ENCODE results near the gene OR10A5.

The OR10A5 gene

DNA sequence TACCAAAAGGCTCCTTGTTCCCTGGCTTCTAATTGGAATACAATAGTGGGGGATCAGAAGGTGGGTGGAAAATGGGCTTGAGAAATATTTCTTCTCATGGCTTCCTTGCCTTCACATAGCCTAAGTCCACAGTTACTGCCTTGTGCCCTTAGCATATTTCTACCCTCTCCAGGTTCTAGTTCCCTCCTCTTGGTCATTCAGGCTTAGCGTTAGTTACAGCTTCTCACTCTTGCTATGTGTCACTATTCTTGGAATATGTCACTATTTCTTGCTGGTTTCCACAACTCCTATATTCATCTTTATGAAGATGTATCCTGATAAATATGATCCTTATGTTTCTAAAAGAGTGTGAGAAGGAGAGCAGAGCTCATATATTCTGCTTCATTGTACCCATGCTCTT, 44.4 kb downstream of the OR10A5 start:
- ChIA-PET CTCF (no interaction called here), POLR2A (no interaction called here)
- DNase-seq = no peak
- Histone ChIP-seq H3K9me3 (ENCODE audit: control extremely low read depth in 1 of 5, control insufficient read depth in 4 of 5, insufficient read depth in 2 of 5, low read depth in 1 of 5, low read length in 4 of 5) (peaks cover 0 to 3% (median 0%) of the 10 kb centered on the region in 5 experiments), H3K4me3 (ENCODE audit: control insufficient read depth in 1 of 7, extremely low read depth in 1 of 7, insufficient read depth in 4 of 7, low read depth in 2 of 7, low read length in 6 of 7) (no peak overlapping the region), H3K27me3 (replicated peaks in 2 of 5; ENCODE audit: control insufficient read depth in 4 of 5, insufficient read depth in 5 of 5, low read length in 4 of 5) (peaks cover 0 to 3% (median 0%) of the 10 kb centered on the region in 5 experiments), H3K4me1 (ENCODE audit: control extremely low read depth in 1 of 4, control insufficient read depth in 4 of 4, insufficient read depth in 4 of 4, low read length in 3 of 4) (no peaks in the 10 kb centered on the region), H3K36me3 (ENCODE audit: control insufficient read depth in 4 of 4, insufficient read depth in 4 of 4, low read length in 3 of 4) (no peaks in the 10 kb centered on the region), H3K27ac (ENCODE audit: insufficient read depth in 1 of 2, low read depth in 1 of 2, low read length in 2 of 2, poor library complexity in 1 of 2, severe bottlenecking in 2 of 2) (no peak overlapping the region)
- no CpG with 5 or more reads among the region's 1 CpG for WGBS (ENCODE audit: insufficient coverage)

DNA sequence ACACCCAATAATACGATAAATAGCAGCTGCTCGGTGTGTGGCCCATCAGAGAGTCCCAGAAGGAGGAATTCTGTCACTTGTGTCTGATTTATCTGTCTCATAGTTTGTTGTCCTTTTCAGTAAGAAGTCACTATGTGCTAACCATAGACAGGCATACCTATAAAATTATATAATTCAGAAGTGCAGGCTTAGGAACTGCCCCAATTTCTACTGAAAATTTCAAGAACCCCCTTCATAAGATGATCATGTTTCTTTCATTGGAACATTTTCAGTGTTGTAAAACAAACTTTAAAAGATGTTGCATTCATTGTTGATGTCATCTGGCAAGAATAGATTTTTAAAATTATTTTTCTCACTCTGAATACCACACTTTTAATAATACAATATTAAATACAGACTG, 46.9 kb downstream of the OR10A5 start, which contains the start of gene OR2D2:
TSS of gene OR2D2 (minus strand) at position 101 of the 400 bp plus-strand sequence. CDS start at position 101, 0 bp downstream.
- H3K4me3 ChIP-seq (ENCODE audit: control insufficient read depth in 1 of 7, extremely low read depth in 1 of 7, insufficient read depth in 4 of 7, low read depth in 2 of 7, low read length in 6 of 7) = no peak within 1 kb of the TSS
- no peak for DNase-seq
- H3K36me3 ChIP-seq (ENCODE audit: control insufficient read depth in 4 of 4, insufficient read depth in 4 of 4, low read length in 3 of 4) = no peaks in the 10 kb centered on the region
- CTCF ChIA-PET = no interaction called here
- H3K9me3 ChIP-seq (ENCODE audit: control extremely low read depth in 1 of 5, control insufficient read depth in 4 of 5, insufficient read depth in 2 of 5, low read depth in 1 of 5, low read length in 4 of 5) = peaks cover 0 to 3% (median 0%) of the 10 kb centered on the region in 5 experiments
- H3K27ac ChIP-seq (ENCODE audit: insufficient read depth in 1 of 2, low read depth in 1 of 2, low read length in 2 of 2, poor library complexity in 1 of 2, severe bottlenecking in 2 of 2) = no peak within 1 kb of the TSS
- H3K4me1 ChIP-seq (ENCODE audit: control extremely low read depth in 1 of 4, control insufficient read depth in 4 of 4, insufficient read depth in 4 of 4, low read length in 3 of 4) = no peaks in the 10 kb centered on the region
- 100% methylated on average over 2 of the region's 2 CpGs for WGBS (ENCODE audit: insufficient coverage)
- no peaks in the 10 kb centered on the region for H3K27me3 ChIP-seq (replicated peaks in 2 of 5; ENCODE audit: control insufficient read depth in 4 of 5, insufficient read depth in 5 of 5, low read length in 4 of 5)
- POLR2A ChIA-PET = no interaction called here

DNA sequence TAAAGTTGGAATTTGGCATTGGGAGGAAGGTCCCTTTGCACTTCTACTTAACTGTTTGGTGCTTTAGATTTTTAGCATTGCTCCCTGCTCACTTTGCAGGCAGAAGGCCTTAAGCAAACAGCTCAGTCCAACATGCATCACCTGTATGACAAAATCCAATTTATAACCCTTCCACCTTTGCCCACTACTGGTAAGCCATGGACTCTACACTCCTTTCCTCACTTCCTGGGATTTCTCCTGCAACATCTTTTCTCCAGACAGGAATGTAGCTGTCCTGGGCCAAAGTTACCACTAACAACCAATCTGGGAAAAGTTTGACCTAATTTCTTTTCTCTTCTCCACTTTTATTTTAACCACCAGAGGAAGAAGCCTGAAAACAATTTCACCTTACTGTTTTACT, 48.6 kb downstream of the OR10A5 start:
- no peaks in the 10 kb centered on the region for H3K4me1 ChIP-seq (ENCODE audit: control extremely low read depth in 1 of 4, control insufficient read depth in 4 of 4, insufficient read depth in 4 of 4, low read length in 3 of 4)
- CTCF ChIA-PET = no interaction called here
- POLR2A ChIA-PET = no interaction called here
- no peak overlapping the region for H3K27ac ChIP-seq (ENCODE audit: insufficient read depth in 1 of 2, low read depth in 1 of 2, low read length in 2 of 2, poor library complexity in 1 of 2, severe bottlenecking in 2 of 2)
- DNase-seq = no peak
- no peaks in the 10 kb centered on the region for H3K36me3 ChIP-seq (ENCODE audit: control insufficient read depth in 4 of 4, insufficient read depth in 4 of 4, low read length in 3 of 4)
- no peaks in the 10 kb centered on the region for H3K27me3 ChIP-seq (replicated peaks in 2 of 5; ENCODE audit: control insufficient read depth in 4 of 5, insufficient read depth in 5 of 5, low read length in 4 of 5)
- no peaks in the 10 kb centered on the region for H3K9me3 ChIP-seq (ENCODE audit: control extremely low read depth in 1 of 5, control insufficient read depth in 4 of 5, insufficient read depth in 2 of 5, low read depth in 1 of 5, low read length in 4 of 5)
- no peak overlapping the region for H3K4me3 ChIP-seq (ENCODE audit: control insufficient read depth in 1 of 7, extremely low read depth in 1 of 7, insufficient read depth in 4 of 7, low read depth in 2 of 7, low read length in 6 of 7)

DNA sequence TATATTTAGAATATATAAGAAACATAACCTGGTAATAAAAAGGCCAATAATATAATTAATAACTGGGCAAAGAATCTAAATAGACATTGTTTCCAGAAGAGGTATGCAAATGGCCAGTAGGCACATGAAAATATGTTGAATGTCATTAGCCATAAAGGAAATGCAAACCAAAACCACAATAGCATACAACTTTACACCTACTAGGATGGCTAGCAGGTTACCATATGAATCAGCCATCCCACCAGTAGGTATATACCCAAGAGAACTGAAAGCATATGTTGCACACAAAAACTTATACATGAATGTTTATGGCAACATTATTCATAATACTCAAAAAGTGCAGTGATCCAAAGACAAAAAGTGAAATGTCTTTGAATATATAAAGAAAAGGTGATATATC, 49.5 kb downstream of the OR10A5 start:
- Histone ChIP-seq H3K36me3 (ENCODE audit: control insufficient read depth in 4 of 4, insufficient read depth in 4 of 4, low read length in 3 of 4) (no peaks in the 10 kb centered on the region), H3K4me1 (ENCODE audit: control extremely low read depth in 1 of 4, control insufficient read depth in 4 of 4, insufficient read depth in 4 of 4, low read length in 3 of 4) (no peaks in the 10 kb centered on the region), H3K27me3 (replicated peaks in 2 of 5; ENCODE audit: control insufficient read depth in 4 of 5, insufficient read depth in 5 of 5, low read length in 4 of 5) (no peaks in the 10 kb centered on the region), H3K9me3 (ENCODE audit: control extremely low read depth in 1 of 5, control insufficient read depth in 4 of 5, insufficient read depth in 2 of 5, low read depth in 1 of 5, low read length in 4 of 5) (no peaks in the 10 kb centered on the region), H3K27ac (ENCODE audit: insufficient read depth in 1 of 2, low read depth in 1 of 2, low read length in 2 of 2, poor library complexity in 1 of 2, severe bottlenecking in 2 of 2) (no peak overlapping the region), H3K4me3 (ENCODE audit: control insufficient read depth in 1 of 7, extremely low read depth in 1 of 7, insufficient read depth in 4 of 7, low read depth in 2 of 7, low read length in 6 of 7) (no peak overlapping the region)
- ChIA-PET CTCF (no interaction called here), POLR2A (no interaction called here)
- no peak for DNase-seq
